SK-MEL-5 (cell line): ENCODE results near the gene TENM4. TPM values are rescaled to one million over a fixed set of nuclear protein-coding genes. Genes with fewer than 3 reads are reported as not detected.

Experiments used
- DNase-seq: peaks from one replicate; pipeline ENCODE4 v3.0.0-alpha.2; 2016; ENCODE audit warnings: low read depth, low spot score
- in situ Hi-C: cut with HindIII; loops from 2 replicates; pipeline ENCODE4 v1.10.0; 2016; ENCODE audit warnings: low sequenced_read_pairs, high pct_unique_total_duplicates, low pct_unique_long_range_greater_than_20kb
- total RNA-seq: library from RNA; depleted of rRNA; stranded (reverse); fragments of >200 nt; shearing (Covaris generic); gene quantifications from 2 replicates; pipeline ENCODE4 v1.2.3, GENCODE V29; 2014

Gene TENM4
- total RNA-seq, 1 experiment from 2014 or later, result 0.08 TPM

DNA sequence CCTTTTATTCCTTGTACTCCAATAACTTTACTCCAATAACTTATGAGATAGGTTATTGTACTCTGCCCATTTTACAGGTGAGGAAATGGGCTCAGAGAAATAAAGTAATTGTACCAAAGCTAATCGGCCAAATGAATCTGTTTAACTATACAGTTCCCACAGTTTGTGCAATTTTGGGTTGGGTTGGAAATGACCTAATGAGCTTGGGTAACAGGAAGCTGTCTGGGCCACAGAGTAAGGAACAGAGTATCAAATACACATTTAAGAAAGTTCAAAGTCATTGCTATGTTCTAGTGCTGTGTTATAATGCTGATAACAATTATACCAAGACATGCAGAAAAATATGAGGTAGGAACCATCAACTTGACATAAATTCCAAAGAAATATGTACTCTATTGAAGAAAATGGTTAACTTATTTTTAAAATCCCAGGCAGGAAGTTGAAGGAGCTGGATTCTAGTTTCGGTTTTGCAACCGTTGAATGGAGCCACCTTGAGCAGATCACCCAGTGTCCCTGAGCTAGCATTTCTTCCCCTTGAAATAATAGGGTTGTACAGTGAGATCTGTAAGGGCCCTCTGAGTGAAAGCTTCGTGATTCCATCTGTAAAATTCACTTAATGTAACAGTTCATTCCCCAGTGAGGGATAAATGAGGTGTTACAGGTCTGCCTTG, 505.3 kb downstream of the TENM4 start:
- DNase-seq, result no peak
- in situ Hi-C loops, result no loop called here

DNA sequence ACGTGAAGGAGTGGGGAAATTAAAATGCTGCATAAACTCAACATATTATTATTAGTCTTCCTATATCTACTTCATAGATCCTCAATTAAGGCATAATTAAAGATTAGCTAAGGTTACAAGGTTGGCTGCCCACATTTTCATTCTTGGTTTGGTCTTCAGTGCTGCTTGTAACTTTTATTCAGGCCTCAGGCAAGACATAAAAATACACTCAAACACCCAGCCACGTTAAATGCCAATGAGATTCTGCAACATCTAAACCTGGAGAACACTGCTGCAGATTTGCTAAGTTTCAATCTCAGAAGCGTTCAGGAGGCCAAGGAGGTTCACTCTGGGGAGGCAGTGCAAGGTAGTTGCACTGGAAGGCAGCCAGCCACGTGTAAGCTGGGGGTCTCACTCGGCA, 507.5 kb downstream of the TENM4 start:
- DNase-seq, result no peak
- in situ Hi-C loops, result no loop called here

DNA sequence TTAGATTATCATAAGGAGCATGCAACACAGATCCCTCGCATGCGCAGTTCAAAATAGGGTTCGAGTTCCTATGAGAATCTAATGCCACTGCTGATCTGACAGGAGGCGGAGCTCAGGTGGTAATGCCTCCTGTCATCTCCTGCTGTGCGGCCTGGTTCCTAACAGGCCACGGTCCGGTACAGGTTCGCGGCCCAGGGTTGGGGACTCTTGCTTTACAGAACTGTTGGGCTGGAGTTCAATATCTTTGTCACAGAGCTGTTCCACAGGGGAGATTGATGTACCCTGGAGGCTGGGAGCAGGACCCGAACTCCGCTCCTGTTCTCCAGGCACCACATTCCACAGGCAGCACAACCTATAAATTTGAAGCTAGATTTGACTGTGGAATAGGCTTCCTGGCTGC, 508.1 kb downstream of the TENM4 start:
- in situ Hi-C loops, result no loop called here
- no peak for DNase-seq

DNA sequence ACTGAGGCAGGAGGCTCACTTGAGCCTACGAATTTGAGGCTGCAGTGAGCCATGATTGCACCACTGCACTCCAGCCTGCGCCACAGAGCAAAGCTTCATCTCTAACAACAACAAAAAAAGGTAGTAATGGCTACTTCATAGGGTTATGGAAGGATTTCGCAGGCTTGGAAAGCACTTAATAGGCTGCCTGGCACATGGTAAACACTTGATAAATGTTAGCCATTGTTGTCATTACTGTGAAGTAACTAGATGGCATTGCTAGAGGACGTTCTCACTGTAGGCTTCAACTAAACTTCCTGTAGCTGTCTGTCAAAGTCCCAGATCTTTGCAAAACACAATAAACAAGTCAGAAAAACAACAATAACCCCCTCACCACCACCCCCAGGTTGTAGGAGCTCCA, 508.9 kb downstream of the TENM4 start:
- in situ Hi-C loops, result no loop called here
- no peak for DNase-seq

DNA sequence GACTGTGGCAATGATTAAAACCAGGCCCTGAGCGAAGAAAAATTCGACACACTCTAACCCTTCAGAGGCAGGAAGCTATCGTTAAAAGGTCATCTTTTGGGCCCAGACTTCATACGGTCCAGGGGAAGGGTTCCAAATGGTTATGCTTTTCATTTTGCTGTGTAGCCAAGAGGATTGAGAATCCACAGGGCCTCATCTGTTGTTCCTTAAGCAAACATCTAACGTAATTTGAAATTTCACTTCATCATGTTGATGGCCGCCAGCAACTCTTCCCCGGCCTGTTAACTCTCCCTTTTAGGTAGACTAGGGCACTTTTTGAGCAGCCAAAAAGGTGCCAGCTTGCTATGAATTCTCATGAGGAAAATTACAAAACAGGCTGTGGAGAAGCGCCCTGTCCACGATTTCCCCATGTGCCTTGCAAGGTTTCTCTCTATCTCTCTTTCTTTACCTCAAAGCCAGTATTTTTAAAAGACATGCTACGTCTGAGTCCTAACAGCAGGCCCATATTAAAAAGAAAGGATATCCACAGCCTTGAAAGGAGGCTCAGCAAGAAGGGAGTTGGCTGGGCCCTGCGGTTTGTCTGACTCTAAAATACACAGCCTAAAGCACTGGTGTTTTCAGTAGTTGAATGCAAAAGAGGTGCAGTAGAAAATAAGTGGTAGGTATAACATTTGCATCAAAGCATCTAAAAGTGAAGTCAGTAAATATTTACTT, 509.9 kb downstream of the TENM4 start:
- no peak for DNase-seq
- in situ Hi-C loops, result no loop called here

DNA sequence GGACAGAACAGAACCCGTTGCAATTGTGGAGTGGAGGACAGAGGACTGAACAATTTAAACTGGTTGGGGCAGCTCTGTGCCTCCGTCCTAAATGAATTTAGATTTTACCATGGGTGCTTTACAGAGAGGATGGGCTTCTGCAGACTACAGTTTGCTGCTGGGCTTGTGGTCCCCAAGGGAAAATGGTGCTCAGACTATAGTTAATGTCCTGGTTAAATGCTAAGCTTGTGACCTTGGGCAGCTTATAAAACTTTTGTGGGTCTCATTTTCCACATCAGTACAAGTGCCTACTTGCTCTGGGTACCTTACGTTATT, 511.0 kb downstream of the TENM4 start:
- in situ Hi-C loops, result no loop called here
- DNase-seq, result no peak

DNA sequence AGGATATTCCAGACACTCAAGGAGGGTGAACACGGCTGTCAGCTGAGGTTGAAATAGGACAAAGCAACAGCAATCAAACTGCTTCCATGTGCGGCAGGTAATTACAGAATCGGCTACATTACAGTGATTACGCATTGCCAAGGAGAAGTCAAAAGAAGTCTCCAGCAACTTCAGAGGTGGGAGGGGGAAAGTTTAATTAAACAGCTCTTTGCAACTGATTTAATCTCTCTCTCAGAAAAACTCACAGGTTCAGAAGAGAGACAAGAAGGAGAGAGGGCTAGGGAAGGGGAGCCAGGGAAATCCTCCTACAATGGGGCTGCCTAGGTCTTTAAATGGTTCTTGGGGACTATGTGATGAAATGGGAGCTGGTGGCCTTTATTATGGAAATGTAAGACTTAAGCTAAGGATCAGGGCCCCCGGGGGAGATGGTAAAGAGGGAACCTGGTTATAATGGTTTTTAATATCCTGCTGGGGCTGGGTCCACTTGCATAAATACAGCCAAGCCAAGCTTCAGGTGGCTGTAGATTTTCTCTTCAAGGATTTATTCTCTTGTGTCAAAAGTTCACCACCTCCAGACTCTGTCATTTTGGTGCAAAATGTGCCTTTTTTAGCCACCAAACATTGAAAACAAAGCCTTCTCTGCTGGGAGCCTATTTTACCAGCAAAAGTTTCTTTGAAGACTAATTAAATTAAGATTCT, 511.5 kb downstream of the TENM4 start:
- in situ Hi-C loops, result no loop called here
- no peak for DNase-seq

DNA sequence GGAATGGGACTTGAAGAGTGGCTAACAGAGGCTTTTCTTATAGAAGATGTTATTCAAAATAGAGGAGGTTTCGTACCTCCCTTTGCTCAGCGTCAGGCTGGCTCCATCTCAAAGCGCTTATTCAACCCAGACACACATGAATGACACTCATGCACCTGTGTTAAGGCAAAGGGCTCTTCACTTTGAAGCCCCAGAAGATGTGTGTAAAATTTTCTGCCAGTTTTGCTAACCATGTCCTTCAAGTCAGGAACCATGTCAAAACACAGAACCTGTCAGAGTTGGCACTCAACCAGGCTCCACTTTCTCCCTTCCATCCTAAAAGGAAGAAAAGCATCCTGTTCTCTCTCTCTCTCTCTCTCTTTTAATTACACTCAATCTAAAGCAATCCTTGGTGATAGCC, 513.3 kb downstream of the TENM4 start:
- in situ Hi-C loops, result no loop called here
- no peak for DNase-seq

DNA sequence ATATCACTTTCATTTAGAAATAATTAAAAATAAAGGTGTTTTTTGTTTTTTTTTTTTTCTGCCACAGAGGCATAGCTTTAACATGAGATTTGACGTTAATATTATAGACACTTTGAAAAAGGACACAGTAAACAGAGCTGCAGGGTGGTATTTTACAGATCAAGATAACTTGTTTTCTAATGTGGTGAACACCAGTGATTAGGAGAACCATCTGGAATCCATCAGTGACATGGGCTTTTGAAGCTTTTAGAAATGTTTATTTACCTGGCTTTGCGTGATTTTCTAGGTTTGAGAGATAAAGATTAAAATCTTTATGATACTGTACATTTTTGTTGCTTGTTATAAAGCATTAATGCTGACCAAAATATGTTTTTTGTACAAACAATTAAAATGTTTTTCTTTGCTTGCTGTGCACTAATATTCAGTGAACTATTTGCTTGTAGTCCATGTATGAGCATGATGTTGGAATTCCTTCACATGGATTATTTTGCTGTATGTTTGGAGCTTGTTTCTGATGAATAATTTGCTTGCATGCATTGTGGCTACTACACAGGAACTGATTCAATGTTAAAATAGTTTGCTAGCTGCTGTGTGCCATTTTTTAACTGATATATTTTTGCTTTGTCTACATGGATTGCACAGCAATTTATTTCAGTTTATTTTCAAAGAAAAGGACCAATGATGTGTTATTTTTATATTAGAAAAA, 514.0 kb downstream of the TENM4 start:
- in situ Hi-C loops, result no loop called here
- DNase-seq, result no peak

DNA sequence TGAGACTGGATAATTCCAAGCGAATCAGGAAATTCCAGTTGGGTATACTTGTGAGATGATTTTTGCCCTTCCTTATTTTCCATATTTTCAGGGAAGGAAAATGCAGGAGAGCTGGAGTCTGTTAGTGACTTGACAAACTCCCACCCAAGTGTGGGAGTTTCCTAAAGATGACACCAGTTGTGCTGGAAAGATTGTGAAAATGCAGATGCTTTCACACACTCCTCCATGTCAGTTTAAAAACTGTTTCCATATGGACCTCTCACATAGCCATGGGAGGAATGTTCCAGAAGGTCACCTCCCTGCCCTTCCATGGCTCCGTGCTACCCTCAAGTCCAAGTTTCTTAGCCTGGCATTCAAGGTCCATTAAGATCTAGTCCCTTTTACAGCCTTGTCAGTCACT, 515.4 kb downstream of the TENM4 start:
- DNase-seq, result no peak
- in situ Hi-C loops, result no loop called here

DNA sequence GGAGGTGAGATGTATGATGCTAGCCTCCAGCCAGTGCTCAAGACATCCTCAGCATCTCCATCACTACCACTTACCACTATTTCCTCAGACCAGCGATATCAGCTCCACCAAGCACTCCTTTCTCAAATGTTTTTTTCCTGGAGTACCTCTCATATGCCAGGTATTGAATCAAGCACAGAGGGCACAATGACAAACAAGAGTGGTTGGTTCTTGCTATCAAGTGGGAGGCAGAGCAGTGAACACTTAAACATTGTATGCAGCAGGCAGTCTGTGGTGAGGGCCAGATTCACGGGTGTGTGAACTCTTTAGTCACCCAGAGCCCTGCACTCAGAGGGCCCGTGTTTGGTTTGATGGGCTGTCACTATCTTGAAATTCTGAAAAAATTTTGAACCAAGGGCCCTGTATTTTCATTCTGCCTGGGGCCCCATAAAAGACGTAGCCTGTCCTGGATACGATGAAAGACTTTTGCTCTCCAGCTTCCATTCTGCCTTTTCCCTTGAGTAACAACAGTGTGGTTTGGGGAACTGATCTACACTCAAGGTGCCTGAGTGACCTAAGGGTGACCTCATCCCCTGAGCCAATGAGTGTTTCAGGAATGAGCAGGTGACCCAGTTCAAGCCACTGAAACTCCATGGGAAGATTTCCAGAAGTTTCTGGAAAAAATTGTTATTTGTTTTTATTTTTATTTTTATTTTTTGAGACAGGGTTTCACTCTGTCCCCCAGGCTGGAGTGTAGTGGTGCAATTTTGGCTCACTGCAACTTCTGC, 517.8 kb downstream of the TENM4 start:
- DNase-seq, result no peak
- in situ Hi-C loops, result no loop called here

DNA sequence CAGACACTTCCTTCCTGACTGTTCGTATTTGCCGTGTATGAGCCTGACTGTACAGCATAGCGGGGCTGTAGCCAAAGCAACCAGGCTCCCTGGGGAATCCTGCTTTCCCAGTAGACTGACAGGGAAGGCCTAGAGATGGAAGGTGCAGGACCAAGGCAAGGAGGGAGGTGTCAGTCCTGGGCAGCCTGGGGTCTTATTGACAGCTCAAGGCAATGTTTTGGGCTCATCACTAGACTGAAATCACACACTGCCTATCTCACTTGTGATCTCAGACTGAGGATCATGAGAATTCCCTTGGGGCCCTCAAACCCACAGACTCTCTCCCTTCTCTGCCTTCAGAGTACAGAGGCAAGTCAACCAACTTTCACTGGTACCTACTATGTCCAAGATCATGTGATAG, 519.3 kb downstream of the TENM4 start:
- in situ Hi-C loops, result no loop called here

DNA sequence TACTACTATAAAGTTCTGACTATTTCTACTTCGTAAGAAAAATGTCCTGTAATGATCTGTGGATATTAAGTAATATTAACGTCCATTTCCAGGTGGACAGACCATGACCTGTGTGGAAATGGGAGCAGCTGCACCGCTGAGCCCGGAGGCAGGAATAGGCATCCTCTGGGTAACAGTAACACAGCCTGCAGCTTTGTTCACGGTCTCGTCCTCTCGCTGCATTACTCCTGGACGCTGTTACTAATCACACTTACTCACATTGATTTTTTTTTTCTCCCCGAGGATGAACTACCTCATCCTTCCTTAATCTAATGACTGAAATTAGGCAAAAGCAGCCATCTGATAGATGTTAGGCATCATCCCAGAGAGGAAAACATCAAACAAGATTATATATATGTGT, 520.5 kb downstream of the TENM4 start:
- in situ Hi-C loops, result no loop called here
- no peak for DNase-seq

More for the DNA sequence above, 519.3 kb downstream of the TENM4 start:
- peak; percentile 11 for DNase-seq

DNA sequence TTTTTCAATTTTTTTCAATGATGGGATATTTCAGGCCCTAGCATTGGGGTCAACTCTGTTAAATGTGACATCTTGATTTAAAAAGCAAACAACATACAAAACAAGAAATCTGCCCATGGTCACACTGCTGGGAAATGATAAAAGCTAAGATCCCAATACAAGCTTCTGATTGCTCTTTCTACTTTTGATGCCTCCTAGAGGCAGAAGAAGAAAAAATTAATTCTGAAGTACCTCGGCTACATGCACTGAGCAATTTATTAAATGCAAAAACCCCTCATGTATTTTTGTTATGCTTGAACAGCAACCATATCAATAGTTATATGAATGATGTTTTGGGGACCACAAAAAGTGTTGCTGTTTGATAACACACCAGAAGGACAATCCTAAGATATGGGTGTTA, 524.1 kb downstream of the TENM4 start:
- in situ Hi-C loops, result no loop called here
- peak; percentile 6 for DNase-seq

DNA sequence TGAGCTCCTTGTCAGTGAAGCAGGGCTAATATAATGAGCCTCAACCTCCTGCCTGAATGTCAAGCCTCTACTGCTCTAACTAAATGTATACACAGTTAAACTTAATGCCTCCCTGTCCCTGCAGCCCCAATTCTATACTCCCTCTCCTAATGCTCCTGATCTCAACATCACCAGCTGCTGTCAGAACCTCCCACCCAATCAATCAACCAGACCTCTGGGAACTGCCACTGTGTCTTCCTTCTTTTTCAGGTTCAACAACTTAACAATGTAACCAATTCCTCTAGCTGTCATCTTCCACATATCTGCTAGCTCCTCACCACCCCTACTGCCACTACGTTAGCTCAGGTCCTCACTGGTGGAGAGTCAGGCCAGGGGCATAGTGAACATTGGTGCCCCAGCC, 526.3 kb downstream of the TENM4 start:
- in situ Hi-C loops, result no loop called here
- DNase-seq, result no peak

DNA sequence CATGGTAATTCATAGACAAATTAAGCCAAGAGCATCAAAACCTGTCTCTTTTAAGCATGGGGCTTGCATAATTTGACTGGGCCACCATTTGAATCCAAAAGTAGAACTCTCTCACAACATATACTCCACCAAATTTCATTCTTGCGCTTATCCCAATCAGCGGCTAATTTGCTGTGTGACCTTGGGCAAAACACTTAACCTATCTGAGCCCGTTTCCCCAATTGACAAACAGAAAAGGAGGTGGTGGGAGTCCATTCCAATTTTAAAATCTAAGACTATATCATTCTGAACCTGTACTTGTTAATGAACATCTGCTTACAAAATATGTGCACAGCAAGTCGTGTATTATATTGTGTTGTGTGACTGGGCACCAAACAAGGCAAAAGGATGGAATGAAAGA, 528.1 kb downstream of the TENM4 start:
- no peak for DNase-seq
- in situ Hi-C loops, result no loop called here

DNA sequence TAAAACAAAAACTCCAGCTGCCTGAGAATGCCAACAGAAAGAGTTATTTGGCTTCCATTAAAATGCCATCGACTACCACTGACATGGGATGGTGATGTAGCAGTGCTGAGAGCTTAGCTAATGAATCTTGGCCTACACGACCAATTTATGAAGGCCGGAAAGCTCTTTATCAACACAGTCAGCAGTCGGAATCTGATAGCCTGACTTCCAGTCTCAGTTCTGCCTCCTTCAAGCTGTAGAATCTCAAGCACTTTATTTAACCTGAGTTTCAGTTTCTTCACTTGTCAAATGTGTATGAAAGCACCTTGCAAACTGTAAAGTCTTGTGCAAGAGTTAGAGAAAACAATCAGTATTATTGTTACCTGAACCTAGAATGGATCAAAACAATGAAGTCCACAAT, 530.5 kb downstream of the TENM4 start:
- DNase-seq, result no peak
- in situ Hi-C loops, result no loop called here

DNA sequence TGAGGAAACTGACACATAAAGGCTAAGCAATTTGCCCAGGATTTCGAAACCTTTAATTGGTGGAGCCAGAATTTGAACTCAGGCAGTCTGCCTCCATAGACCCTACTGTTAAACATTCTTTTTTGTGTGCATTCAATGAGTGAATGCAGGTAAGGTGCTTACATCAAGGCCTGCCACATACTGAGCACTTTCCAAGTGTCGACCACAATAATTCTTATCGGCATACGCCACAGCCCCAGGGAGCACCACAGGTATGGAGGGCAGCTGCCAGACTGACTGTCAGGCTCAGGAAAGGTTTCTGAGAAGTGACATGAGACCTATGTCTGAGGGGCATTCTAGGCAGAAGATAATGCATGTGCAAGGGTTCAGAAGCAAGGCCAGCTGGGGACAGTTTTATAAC, 531.4 kb downstream of the TENM4 start:
- in situ Hi-C loops, result no loop called here
- no peak for DNase-seq
